Mesothelial cell of epicardium (in vitro differentiated cells): ENCODE results near the gene ZNF362. TPM values are rescaled to one million over a fixed set of nuclear protein-coding genes. Genes with fewer than 3 reads are reported as not detected.
"Not testable (repeated sequence)": the region's sequence is repeated elsewhere in the genome, so short reads cannot be mapped to it uniquely, and the experiment has no call there.

Source experiments
- DNase-seq, 2 experiments: peaks; one replicate each; pipeline ENCODE4 v3.0.0; 2021; ENCODE audit warnings: low spot score in 2 of 2; ENCODE audit not compliant: unreplicated experiment in 2 of 2
- H3K27ac Mint-ChIP-seq: 2 replicates; pipeline ENCODE4 v1.8.0; 2021; ENCODE audit warnings: mixed read lengths
- H3K27me3 Mint-ChIP-seq: 2 replicates; pipeline ENCODE4 v1.8.0; 2021; ENCODE audit warnings: low read depth, mixed read lengths
- H3K36me3 Mint-ChIP-seq: 2 replicates; pipeline ENCODE4 v1.8.0; 2021; ENCODE audit warnings: mixed read lengths
- H3K4me1 Mint-ChIP-seq: 2 replicates; pipeline ENCODE4 v1.8.0; 2021; ENCODE audit warnings: mixed read lengths
- H3K4me3 Mint-ChIP-seq: 2 replicates; pipeline ENCODE4 v1.8.0; 2021; ENCODE audit warnings: mild to moderate bottlenecking, moderate library complexity, mixed read lengths
- H3K9me3 Mint-ChIP-seq: 2 replicates; pipeline ENCODE4 v1.8.0; 2021; ENCODE audit warnings: mixed read lengths
- CTCF ChIP-seq: fragments of 200-600 bp; sonication (generic); IDR thresholded peaks from one replicate; pipeline ENCODE4 v1.5.0; 2021; ENCODE audit warnings: antibody characterized with exemption; ENCODE audit not compliant: unreplicated experiment
- total RNA-seq: library from RNA; stranded (reverse); gene quantifications from 3 replicates; pipeline ENCODE4 v1.2.1, GENCODE V29; 2021

ZNF362 gene
- total RNA-seq, 1 donor from 2014 or later, result 114 TPM

GRCh38 chr1:33289858-33290154, 33.5 kb downstream of the ZNF362 start:
- no peaks in the 10 kb centered on the region for H3K4me1 Mint-ChIP-seq

GRCh38 chr1:33290615-33291014, 34.3 kb downstream of the ZNF362 start:
- H3K4me1 Mint-ChIP-seq, H3K4me3 Mint-ChIP-seq, H3K27ac Mint-ChIP-seq, DNase-seq, H3K9me3 Mint-ChIP-seq, H3K27me3 Mint-ChIP-seq: not testable (repeated sequence)
- H3K36me3 Mint-ChIP-seq, result peaks cover 38% of the 10 kb centered on the region

More at GRCh38 chr1:33289858-33290154, 33.5 kb downstream of the ZNF362 start:
- no peak for TF ChIP-seq CTCF
- no peak for DNase-seq
- no peak overlapping the region for H3K27ac Mint-ChIP-seq
- no peaks in the 10 kb centered on the region for H3K27me3 Mint-ChIP-seq
- no peak overlapping the region for H3K4me3 Mint-ChIP-seq
- H3K36me3 Mint-ChIP-seq, result peaks cover 34% of the 10 kb centered on the region
- H3K9me3 Mint-ChIP-seq, result no peaks in the 10 kb centered on the region

GRCh38 chr1:33292726-33293340, 36.5 kb downstream of the ZNF362 start:
- Mint-ChIP-seq H3K27ac (peak overlapping the region; percentile 3), H3K4me3 (no peak overlapping the region), H3K36me3 (peaks cover 45% of the 10 kb centered on the region), H3K27me3 (no peaks in the 10 kb centered on the region), H3K9me3 (no peaks in the 10 kb centered on the region), H3K4me1 (no peaks in the 10 kb centered on the region)
- TF ChIP-seq CTCF, result no peak
- no peak for DNase-seq

GRCh38 chr1:33294071-33295010, 38.0 kb downstream of the ZNF362 start:
- Mint-ChIP-seq H3K9me3 (no peaks in the 10 kb centered on the region), H3K27ac (peak overlapping the region; percentile 8), H3K36me3 (peaks cover 47% of the 10 kb centered on the region), H3K4me1 (no peaks in the 10 kb centered on the region), H3K27me3 (no peaks in the 10 kb centered on the region), H3K4me3 (no peak overlapping the region)
- DNase-seq, result no peak
- TF ChIP-seq CTCF, result no peak

GRCh38 chr1:33295023-33295422, 38.7 kb downstream of the ZNF362 start:
- TF ChIP-seq CTCF, result no peak
- H3K4me3 Mint-ChIP-seq, result no peak overlapping the region
- no peaks in the 10 kb centered on the region for H3K9me3 Mint-ChIP-seq
- no peaks in the 10 kb centered on the region for H3K4me1 Mint-ChIP-seq
- no peaks in the 10 kb centered on the region for H3K27me3 Mint-ChIP-seq
- peak overlapping the region; percentile 25 for H3K27ac Mint-ChIP-seq
- H3K36me3 Mint-ChIP-seq, result peaks cover 42% of the 10 kb centered on the region
- DNase-seq, result no peak

GRCh38 chr1:33295450-33296081, 39.3 kb downstream of the ZNF362 start:
- Mint-ChIP-seq H3K9me3 (no peaks in the 10 kb centered on the region), H3K36me3 (peaks cover 45% of the 10 kb centered on the region), H3K4me1 (peaks cover 5% of the 10 kb centered on the region), H3K4me3 (no peak overlapping the region), H3K27me3 (no peaks in the 10 kb centered on the region), H3K27ac (peak overlapping the region; percentile 25)
- TF ChIP-seq CTCF, result peak; percentile 99
- peak; percentile 74 to 95 for DNase-seq
